Fibroblast of the conjunctiva (primary cell): Measurements from ENCODE around the gene EGR2.
"Not testable (repeated sequence)": the region's sequence is repeated elsewhere in the genome, so short reads cannot be mapped to it uniquely, and the experiment has no call there.

Source experiments
- DNase-seq: peaks from one replicate; pipeline ENCODE4 v3.0.0-alpha.2; 2010; ENCODE audit warnings: low read depth

Gene EGR2

DNA sequence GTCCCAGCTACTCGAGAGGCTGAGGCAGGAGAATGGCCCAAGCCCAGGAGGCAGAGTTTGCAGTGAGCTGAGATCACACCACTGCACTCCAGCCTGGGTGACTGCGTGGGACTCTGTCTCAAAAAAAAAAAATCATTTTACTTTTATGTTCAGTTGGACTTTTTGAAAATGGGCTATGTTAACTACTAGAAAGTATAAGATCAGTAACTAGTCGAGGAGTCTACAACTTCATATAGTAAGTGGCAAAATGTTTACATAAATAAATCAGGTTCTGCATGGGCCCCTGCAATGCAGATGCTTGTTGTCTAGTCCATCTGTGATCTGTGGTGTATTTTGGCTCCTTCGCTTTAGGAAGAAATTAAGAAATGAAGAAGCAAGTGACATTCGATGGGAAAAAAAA, 23.9 kb downstream of the EGR2 start:
- no peak for DNase-seq

DNA sequence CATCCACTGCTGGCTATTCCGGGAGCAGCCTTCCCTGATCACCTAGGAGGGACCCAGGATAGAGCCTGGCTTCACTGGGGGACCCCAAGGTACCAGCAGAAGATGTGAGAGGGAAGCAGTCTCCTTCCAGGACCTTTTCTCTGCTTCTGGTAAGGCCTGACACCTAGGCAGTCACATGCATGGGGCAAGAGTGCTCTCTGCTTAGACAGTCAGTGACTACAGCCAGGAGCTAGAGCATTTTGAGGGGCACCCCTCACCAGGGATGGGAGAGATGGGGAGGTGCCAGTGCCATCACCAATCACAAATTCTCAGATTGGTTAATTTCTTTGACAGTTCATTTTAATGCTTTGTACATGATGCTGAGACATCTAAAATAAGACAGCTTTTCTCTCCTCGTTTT, 25.6 kb downstream of the EGR2 start:
- DNase-seq, result no peak

DNA sequence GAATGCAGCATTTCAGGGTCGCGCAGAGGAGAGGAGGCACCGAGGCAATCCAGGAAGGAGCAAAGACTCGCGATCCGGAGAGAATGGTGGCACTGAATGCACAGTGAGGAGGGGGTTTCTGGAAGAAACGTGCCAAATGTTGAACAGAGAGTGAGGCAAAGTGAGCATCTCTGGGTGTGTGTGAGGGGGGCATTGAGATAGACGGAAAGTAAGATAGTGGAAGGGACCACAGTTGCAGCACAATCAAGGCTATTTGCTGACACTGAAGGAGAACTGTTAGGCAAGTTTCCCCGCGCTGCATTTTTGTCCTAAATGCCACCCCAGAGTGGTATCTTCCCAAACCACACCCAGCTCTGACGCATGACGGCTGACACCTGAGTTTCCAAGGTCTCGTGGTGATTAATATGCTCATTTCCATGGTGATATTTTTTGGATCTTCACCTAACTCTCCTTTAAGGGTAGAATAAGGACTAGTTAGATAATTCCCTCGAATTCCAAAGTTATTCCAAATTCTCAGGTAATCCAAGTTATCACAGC, 26.1 kb downstream of the EGR2 start:
- DNase-seq, result no peak

DNA sequence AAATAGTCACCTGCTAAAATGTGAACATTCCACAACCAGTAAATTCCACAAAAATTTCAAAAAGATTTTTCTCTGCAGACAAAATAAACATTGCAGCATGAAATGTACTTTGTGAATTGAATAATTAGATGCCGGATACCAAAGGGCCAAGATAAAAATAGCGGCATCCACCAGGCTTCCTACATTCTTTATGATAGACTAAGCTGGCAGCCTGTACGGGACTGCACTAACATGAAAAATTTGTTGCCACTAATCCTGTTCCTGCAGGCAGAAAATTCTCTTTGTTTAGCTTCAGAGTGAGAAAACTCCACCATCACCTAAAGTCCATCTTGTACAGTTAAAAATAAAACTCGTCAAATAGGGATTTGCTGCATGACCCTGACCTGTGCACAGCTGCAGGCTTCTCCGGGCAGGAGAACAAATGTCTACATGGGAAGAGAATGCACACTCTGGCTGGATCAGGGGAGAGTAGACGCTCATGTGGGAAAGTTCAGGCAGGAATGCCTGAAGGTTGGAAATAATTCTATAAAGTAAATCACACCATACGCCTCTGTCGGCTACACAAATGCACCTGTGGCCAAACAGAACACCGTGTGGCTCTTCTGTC, 27.2 kb downstream of the EGR2 start:
- no peak for DNase-seq

DNA sequence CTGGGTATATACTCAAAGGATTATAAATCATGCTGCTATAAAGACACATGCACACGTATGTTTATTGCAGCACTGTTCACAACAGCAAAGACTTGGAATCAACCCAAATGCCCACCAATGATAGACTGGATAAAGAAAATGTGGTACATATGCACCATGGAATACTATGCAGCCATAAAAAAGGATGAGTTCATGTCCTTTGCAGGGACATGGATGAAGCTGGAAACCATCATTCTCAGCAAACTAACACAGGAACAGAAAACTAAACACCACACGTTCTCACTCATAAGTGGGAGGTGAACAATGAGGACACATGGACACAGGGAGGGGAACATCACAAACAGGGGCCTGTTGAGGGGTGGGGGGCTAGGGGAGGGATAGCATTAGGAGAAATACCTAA, 27.9 kb downstream of the EGR2 start:
- DNase-seq, result not testable (repeated sequence)

DNA sequence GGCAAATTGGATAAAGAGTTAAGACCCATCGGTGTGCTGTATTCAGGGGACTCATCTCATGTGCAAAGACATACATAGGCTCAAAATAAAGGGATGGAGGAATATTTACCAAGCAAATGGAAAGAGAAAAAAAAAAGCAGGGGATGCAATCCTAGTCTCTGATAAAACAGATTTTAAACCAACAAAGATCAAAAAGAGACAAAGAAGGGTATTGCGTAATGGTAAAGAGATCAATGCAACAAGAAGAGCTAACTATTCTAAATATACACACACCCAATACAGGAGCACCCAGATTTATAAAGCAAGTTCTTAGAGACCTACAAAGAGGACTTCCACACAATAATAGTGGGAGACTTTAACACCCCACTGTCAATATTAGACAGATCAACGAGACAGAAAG, 31.6 kb downstream of the EGR2 start:
- DNase-seq, result not testable (repeated sequence)

DNA sequence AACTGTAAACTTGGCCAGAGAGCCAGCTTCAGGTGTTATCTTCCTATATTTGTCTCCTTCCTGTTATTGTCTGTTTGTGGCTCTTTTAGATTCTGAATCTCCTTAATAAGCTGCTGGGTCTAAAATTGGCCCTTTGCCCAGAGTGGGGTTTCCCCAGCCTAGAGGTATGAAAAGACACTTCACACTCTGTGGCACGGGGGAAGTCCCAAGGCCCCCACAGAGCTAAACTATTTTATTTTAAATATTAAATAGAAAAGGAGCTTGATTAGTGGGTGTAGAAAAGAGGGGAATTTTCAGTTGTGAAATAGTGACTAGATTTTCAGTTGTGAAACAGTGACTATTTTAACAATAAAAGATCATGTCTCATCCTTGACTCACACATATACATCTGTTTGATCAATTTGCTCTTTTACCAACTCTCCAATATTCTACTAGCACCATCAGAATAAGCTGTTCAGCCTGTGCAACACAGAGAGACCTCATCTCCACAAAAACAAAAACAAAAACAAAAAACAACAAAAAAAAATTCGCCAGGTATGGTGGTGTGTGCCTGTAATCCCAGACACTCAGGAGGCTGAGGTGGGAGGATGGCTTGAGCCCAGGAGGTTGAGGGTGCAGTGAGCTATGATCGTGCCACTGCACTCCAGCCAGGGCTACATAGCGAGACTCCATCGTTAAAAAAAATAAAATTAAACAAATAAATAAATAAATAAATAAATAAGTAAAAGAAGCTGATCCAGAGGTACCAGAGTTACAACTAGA, 36.5 kb downstream of the EGR2 start:
- no peak for DNase-seq

DNA sequence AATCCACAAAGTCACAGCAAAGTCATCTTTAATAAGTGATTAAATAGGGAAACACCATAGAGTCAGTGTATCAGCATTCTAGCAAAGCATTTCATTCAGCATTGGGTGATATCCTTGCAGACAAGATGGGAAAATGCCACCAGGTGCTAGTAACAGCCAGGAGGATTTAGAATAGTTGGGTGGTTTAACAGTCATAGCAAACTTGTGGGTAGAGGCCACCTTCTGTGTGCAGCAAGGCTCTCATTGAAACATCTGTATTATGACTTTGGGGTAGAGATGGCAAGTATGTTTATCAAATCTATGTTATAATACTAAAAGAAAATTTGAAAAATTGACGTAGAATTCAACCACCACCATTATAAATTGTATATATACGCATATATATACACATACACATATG, 38.0 kb downstream of the EGR2 start:
- DNase-seq, result no peak

DNA sequence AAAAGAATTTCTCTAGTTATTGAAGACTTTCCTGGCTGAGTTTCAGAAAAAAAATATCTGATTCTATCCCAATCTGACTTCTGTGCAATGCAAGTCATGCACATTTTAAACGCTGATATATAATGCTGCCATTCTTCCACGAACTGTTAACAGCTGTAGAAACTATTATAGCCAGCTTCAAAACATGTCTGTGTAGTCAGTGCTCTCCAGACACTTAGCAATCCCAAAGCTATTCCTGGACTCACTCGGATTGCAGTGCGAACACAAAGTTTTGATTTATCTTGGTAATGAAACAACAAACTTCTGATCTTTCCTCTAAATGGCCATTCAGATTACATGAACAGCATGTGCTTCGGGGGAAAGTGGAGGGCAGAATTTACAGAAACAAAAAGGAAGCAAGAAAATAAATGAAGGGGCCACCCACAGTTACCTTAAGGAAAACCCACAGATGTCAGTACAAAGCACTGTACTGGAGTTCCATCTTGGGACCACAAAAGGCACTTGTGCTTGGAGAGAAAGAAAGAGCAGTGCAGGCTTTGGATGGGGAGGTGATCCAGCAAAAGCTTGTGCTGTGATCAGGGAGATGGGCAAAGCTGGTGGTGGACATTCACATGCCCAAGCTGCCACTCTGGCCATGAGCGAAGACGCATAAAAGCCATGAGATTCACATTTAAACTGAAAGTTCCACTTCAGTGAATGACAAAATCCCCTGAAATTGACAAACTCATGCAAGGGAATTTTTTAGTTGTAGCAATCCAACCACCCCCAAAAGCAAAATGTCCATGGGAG, 43.8 kb downstream of the EGR2 start:
- no peak for DNase-seq

DNA sequence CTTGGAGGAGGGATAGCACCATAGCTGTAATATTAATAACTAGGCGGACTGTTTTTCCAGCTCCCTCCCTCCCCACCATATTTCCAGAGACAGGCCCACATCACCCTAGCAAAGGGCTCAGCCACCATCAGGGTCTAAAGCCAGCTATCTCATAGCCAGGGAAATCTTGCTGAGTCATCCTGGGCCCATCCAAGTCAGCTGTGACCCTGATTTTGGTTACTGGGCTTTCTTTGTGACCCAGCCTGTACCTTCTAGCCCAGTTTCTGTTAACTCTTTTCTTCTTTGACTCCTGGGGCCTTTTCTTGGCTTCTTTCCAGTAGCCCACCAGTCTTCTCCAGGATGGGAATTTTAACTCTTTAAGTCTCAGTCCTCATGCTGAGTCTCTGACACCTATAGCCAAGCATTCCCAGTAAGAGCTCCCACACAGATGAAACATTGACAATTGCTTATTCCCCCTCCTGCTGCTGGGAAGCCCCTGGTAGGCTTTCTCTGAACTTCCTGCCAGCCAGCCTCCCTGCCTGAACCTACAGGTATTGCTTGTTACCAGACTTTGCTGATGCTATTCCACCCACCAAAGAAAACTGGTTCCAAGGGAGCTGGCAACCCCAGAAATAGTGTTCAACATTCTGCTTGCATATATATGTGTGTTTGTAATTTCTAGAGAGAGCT, 46.5 kb downstream of the EGR2 start:
- DNase-seq, result no peak

DNA sequence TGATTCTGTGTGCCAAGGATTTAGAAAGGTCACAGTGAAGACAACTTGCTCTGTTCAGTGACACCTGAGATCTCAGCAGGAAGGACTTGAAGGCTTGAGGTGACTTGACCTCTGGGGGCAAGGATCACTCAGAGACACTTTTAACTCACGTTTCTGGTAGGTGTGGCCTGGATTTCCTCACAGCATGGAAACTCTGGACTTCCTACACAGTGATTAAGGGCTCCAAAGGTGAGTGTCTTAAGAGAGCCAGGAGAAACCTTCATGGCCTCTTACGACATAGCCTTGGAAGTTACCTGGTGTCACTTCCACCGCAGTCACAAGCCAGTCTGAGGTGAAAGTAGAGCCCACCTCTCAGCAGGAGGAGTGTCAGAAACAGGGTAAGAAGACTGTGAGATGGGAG, 49.8 kb downstream of the EGR2 start:
- no peak for DNase-seq

DNA sequence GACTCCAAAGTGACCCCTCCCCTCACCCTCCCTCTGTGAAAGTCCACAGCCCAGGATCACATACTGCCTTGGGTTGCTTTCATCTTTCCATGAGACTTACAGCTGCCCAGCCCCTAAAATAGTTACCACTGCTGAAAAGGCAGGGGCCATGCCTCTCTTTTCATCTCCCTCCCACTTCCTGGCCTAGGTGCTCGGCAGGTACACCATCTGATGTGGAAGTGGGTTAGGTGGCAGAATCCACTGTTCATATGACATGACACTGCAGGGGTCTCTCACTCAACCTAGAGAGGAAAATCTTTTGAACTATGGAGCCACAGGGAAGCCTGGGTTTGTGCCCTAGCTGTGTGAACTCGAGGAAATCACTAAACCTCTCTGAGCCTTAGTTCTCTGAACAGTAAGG, 50.4 kb downstream of the EGR2 start:
- DNase-seq, result no peak

DNA sequence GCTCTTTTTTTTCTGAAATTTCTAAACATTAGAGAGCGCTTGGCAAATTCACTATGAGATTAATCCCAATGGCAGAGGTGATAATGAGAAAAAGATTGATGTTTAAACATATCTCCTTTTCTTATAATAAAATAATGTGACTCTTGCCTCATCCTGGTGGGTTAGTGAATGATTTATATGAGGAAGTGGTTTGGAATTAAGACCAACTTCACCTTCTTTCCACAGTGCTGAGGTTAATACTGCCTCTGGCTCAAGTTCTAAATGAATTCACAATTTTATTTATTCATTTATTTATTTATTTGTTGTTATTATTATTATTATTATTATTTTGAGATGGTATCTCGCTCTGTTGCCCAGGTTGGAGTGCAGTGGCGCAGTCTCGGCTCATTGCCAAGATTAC, 52.2 kb downstream of the EGR2 start:
- DNase-seq, result no peak

DNA sequence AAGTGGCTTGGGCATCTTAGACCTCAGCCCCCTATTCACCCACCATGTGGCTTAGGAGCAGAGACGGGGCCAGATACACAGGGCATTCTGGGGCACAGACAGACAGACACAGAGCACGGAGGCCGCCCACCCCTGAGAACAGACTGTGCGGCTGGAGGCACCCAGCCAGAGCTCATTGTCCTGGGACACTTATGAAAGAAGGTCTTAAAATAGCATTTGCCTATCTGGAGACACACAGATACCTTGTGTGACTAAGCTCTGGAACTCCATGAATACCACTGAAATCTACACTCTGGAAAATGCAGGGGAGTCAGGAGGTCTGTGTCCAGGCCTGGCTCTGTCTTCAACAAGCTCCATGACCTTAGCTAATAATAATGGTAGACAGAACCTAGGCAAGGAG, 53.0 kb downstream of the EGR2 start:
- no peak for DNase-seq
